ENCODE results near the gene ATF2. TPM values are rescaled to one million over a fixed set of nuclear protein-coding genes. Genes with fewer than 3 reads are reported as not detected.

Gene ATF2
- total and polyA plus RNA-seq, 2 of the 8 experiments (the other 6 are each of a cell fraction or from before 2014, with no cell fraction given) = 31.2 to 46.5 TPM

DNA sequence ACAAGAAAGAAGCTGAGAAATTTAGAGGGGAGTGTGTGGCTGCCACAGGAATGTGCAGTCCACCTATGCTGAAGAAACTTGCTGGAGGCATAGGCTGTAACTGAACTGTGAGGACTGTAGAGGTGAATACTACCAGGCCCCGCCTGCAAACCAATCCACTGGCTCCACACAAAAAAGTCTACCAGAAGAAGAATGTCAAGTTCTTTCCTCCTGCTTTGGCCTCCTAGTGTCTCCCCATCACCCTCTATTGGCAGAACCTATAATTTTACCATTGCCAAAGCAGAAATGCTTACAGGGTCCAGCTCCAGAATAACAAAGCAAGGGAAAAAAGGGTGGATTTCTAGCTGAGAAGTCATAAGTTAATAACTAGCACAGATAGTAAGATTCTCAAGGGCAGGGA lies 19.4 kb upstream of the ATF2 start (continued):
- TF ChIP-seq CHD7 (IDR thresholded peaks at IDR 0.05; ENCODE audit: insufficient replicate concordance, low read length) (no peak), KDM4A (IDR thresholded peaks at IDR 0.05; ENCODE audit: low read depth, low read length, severe bottlenecking) (no peak), HDAC6 (IDR thresholded peaks at IDR 0.05; ENCODE audit: low read depth, low read length) (no peak), RAD21 (IDR thresholded peaks at IDR 0.05 in 1 of 2, conservative IDR thresholded peaks at IDR 0.05 in 1 of 2; ENCODE audit: low read depth in 2 of 2, low read length in 2 of 2) (peak; percentile 51 to 54), JUN (IDR thresholded peaks at IDR 0.05; ENCODE audit: low read depth, low read length) (no peak)
